ENCODE measurements around the gene LMCD1. TPM values are rescaled to one million over a fixed set of nuclear protein-coding genes. Genes with fewer than 3 reads are reported as not detected.

Gene LMCD1
- total RNA-seq, 1 donor from 2014 or later, result 43.3 TPM

GRCh38 chr3:8536096-8537056 is 34.8 kb downstream of the LMCD1 start:
- no peak for DNase-seq (ENCODE audit: low spot score)

- no peak for DNase-seq (ENCODE audit: low spot score)
Observed at GRCh38 chr3:8537440-8537839, 35.8 kb downstream of the LMCD1 start.

GRCh38 chr3:8538223-8538622 is 36.6 kb downstream of the LMCD1 start:
- no peak for DNase-seq (ENCODE audit: low spot score)

GRCh38 chr3:8538913-8539312 is 37.3 kb downstream of the LMCD1 start:
- DNase-seq (ENCODE audit: low spot score), result no peak

GRCh38 chr3:8539419-8539818 is 37.8 kb downstream of the LMCD1 start:
- DNase-seq (ENCODE audit: low spot score), result no peak

GRCh38 chr3:8540456-8540855 is 38.8 kb downstream of the LMCD1 start:
- DNase-seq (ENCODE audit: low spot score), result no peak

GRCh38 chr3:8541486-8541885 is 39.9 kb downstream of the LMCD1 start:
- no peak for DNase-seq (ENCODE audit: low spot score)

- no peak for DNase-seq (ENCODE audit: low spot score)
Observed at GRCh38 chr3:8542190-8543135, 40.8 kb downstream of the LMCD1 start.

- no peak for DNase-seq (ENCODE audit: low spot score)
Observed at GRCh38 chr3:8546609-8547008, 45.0 kb downstream of the LMCD1 start.

GRCh38 chr3:8548502-8549275 is 47.1 kb downstream of the LMCD1 start:
- DNase-seq (ENCODE audit: low spot score), result no peak

GRCh38 chr3:8549354-8549753 is 47.7 kb downstream of the LMCD1 start:
- DNase-seq (ENCODE audit: low spot score), result no peak

GRCh38 chr3:8550611-8551010 is 49.0 kb downstream of the LMCD1 start:
- DNase-seq (ENCODE audit: low spot score), result no peak

- no peak for DNase-seq (ENCODE audit: low spot score)
Observed at GRCh38 chr3:8552223-8552762, 50.7 kb downstream of the LMCD1 start.

GRCh38 chr3:8553405-8553804 is 51.8 kb downstream of the LMCD1 start:
- DNase-seq (ENCODE audit: low spot score), result no peak

- DNase-seq (ENCODE audit: low spot score), result no peak
Observed at GRCh38 chr3:8554696-8555095, 53.1 kb downstream of the LMCD1 start.

GRCh38 chr3:8555113-8555661 is 53.6 kb downstream of the LMCD1 start:
- DNase-seq (ENCODE audit: low spot score), result no peak

GRCh38 chr3:8555725-8556472 is 54.3 kb downstream of the LMCD1 start:
- DNase-seq (ENCODE audit: low spot score), result no peak

- no peak for DNase-seq (ENCODE audit: low spot score)
Observed at GRCh38 chr3:8556473-8556869, 54.8 kb downstream of the LMCD1 start.

GRCh38 chr3:8557298-8557697 is 55.7 kb downstream of the LMCD1 start:
- DNase-seq (ENCODE audit: low spot score), result no peak

- DNase-seq (ENCODE audit: low spot score), result no peak
Observed at GRCh38 chr3:8558645-8559044, 57.0 kb downstream of the LMCD1 start.
